LNCaP clone FGC (cell line): ENCODE results near the gene PSME1.

ENCODE experiments used
- DNase-seq: peaks from one replicate; pipeline ENCODE4 v3.0.0-alpha.2; 2011; ENCODE audit warnings: low read depth
- H3K4me3 ChIP-seq: 2 replicates; pipeline ENCODE4 v1.5.1; 2011; ENCODE audit warnings: mild to moderate bottlenecking, low read depth, low read length, control low read depth
- TF ChIP-seq, protein P1 (sequence below): IDR thresholded peaks from 2 replicates; pipeline ENCODE4 v1.5.1; 2012; ENCODE audit warnings: mild to moderate bottlenecking; ENCODE audit not compliant: control insufficient read depth, insufficient read depth; ENCODE audit errors: extremely low read depth

Gene PSME1

DNA sequence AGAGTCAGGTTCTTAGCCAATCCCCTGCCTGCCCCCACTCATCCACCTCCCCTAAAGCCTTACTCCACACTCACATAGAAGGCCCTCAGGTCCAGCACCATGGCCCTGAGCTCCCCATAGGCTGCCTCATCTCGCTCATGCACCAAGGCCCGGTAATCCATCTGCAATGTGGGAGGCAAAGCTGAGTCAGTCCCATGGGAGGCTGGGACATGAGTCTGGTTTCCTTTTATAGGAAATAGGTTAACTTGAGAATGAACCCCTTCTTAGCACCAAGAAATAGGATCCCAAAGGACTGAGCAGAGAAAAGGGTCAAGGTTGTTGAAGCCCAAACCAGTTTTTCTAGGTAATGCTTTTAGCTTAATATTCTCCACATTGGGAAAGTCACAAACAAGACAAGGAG, 7.5 kb downstream of the PSME1 start:
- no peak overlapping the region for H3K4me3 ChIP-seq
- no peak for DNase-seq
- TF ChIP-seq, protein P1, sequence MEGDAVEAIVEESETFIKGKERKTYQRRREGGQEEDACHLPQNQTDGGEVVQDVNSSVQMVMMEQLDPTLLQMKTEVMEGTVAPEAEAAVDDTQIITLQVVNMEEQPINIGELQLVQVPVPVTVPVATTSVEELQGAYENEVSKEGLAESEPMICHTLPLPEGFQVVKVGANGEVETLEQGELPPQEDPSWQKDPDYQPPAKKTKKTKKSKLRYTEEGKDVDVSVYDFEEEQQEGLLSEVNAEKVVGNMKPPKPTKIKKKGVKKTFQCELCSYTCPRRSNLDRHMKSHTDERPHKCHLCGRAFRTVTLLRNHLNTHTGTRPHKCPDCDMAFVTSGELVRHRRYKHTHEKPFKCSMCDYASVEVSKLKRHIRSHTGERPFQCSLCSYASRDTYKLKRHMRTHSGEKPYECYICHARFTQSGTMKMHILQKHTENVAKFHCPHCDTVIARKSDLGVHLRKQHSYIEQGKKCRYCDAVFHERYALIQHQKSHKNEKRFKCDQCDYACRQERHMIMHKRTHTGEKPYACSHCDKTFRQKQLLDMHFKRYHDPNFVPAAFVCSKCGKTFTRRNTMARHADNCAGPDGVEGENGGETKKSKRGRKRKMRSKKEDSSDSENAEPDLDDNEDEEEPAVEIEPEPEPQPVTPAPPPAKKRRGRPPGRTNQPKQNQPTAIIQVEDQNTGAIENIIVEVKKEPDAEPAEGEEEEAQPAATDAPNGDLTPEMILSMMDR: no peak

DNA sequence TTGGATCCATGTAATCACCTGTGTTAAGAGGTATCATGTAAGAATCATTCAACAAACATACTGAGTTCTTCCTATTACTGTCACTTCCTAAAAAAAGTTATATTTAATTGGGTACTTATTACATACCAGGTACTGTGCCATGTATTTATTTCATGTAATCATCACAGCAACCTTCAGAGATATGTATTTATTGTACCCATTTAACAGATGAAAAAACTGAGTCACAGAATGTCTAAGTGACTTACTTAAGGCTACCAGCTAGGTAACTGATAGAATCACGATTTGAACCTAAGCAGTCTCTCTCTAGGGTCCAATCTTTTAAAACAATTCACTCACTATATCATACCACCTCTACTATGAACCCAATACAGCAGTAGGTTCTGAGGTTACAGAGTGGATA, 8.5 kb downstream of the PSME1 start:
- no peak overlapping the region for H3K4me3 ChIP-seq
- no peak for DNase-seq
- TF ChIP-seq, protein P1: no peak

DNA sequence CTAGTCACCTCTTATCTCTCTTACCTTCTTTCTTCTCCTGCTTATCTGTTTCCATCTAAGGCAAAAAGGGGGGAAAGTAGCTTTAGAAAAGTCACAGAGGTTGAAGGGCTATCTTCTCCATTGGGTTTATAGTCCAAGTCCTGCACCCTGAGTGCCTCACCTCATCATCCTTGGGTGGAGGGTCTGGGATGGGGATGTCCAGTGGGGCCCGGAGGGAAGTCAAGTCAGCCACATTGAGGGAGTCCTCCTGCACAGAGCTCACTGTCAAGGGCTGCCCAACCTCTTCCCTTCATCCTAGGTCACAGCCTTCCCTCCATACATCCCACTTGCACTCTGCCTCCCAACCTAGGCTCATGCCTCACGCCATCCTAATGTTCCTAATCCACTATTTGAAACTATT, 9.2 kb downstream of the PSME1 start:
- TF ChIP-seq, protein P1: no peak
- peak overlapping the region; percentile 98 for H3K4me3 ChIP-seq

DNA sequence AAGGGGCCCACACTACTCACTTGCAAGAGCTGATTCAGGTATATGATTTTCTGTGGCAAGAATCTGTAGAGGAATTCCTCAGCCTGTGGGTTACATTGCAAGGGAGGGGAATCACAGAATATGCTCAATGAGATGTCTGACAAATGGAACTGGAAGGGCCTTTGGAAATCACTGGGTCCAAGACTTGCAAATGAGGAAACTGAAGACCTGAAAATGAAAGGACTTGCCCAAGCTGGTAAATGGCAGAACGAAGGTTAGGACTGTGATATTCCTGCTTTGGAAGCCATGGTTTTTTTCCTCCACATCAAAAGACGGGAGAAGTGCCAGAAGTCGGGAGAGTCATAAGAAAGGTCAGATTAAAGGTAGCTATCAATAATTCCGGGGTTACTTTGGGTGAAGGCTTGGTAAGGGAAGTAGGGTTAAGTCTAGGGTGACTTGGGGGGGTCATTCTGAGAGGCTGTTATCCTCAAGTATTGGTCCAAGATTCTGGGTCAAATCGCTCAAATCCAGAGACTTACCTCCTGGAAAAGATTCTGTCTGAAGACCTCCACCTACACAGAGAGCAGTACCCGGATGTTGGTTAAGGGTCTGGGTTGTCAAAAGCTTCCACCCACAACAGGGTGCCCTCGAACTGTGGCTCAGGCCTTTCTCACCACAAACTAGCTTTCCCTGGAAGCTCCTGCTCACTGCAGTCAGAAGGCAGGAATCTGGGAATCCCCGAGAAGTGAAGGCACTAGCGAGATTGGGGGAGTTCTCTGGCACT, 9.9 kb downstream of the PSME1 start:
- TF ChIP-seq, protein P1: no peak
- DNase-seq: no peak
- peak overlapping the region; percentile 98 for H3K4me3 ChIP-seq

More for the DNA sequence above, 9.2 kb downstream of the PSME1 start:
- DNase-seq: no peak

DNA sequence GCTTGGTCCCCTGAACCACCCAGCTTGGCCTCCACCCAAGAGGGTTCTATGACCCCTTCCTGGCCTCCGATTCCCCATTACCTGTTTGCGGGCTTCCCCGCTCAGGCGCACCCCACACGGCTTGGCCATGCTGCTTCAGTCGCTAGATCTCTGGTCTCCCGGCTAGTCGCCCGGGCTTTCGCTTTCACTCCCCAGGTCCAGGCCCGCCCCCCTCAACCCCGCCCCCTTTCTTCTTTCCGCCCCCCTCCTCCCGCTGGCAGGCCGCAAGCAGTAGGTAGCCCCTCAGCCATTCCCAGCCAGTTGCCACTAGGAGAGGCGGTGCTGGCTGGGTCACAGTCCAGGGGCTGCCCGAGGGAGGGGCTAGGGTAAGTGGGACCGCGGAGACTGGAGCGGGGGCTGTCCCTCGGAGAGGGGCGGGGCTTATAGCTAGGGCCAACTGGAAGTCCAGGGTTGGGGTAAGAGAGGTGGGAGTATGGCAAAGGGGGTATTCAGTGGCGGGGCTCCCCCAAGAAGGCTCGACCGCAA, 10.5 kb downstream of the PSME1 start, which contains the start of gene PSME2:
PSME2 (minus strand) TSS at position 158 of the 525 bp plus-strand sequence; CDS start at position 129, 29 bp downstream.
- peak; percentile 88 for DNase-seq
- H3K4me3 ChIP-seq: peak within 1 kb of the TSS; percentile 98
- TF ChIP-seq, protein P1: no peak

DNA sequence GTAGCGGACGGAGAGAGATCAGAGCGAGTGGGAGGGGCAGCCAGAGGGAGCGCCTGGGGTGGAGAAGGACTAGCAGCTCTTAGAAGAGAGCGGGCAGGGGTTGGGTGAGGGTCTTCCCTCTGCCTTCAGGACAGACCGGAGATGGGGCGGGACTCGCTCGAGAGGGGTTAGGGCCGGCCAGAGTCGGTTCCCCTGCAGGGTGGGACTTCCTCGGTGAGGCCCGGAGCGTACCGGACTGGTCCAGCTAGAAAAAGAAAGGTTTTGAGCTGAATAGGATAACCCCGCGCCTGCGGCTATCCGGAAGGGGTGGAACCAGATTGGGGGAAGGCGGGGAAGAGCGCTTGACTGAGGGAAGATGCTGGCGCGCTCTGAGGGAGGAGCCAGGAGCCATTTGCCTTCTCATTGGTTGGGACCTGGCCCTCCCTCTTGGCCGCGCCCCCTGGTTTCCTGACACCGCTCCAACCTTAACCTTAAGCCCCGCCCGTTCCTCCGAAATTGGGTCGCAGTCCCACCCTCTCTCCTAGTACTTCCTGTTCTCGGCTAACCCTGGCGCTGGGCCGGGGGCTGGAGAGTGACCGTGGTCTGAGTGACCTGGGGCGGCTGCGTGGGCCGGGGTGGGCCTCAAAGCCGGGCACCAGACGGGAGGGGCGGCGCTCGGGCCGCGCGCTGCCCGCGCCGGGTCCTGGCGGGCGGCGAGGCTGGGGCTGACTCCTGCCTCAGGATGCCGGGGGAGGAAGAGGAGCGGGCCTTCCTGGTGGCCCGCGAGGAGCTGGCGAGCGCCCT, 11.2 kb downstream of the PSME1 start, which contains the start of gene RNF31:
RNF31 (plus strand) TSS at position 521 of the 783 bp plus-strand sequence; CDS start at position 722, 201 bp downstream.
- TF ChIP-seq, protein P1: no peak
- DNase-seq: peak; percentile 97
- H3K4me3 ChIP-seq: peak within 1 kb of the TSS; percentile 98
